22Rv1 (cell line): Measurements from ENCODE around the gene TLNRD1.

Experiments
- ZFX ChIP-seq: fragments of 450-650 bp; IDR thresholded peaks from 2 replicates; pipeline ENCODE4 v1.6.1; 2017; ENCODE audit warnings: antibody characterized with exemption, borderline replicate concordance
- TF ChIP-seq, protein P1 (sequence below): fragments of 450-650 bp; IDR thresholded peaks from 2 replicates; pipeline ENCODE4 v1.5.1; 2017; ENCODE audit warnings: mild to moderate bottlenecking

DNA sequence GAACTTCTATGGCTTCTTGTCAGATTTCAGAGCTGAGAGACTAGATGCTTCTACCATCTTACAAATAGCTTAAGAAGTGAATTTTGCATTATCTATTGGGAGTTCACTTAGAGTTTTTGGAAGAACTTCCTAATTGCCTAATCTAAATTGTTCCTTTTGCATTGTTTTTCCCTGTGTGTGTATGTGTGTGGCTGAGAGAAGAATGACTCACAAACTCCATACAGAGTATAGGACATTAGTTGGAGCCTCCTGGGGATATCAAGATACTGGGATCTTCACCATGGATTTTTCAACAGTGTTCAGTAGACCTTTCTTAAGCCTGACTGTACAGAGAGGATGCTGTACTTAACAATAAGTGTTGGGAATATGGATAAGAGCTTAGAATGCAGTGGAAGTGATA, 10.9 kb downstream of the TLNRD1 start:
- TF ChIP-seq, protein P1, sequence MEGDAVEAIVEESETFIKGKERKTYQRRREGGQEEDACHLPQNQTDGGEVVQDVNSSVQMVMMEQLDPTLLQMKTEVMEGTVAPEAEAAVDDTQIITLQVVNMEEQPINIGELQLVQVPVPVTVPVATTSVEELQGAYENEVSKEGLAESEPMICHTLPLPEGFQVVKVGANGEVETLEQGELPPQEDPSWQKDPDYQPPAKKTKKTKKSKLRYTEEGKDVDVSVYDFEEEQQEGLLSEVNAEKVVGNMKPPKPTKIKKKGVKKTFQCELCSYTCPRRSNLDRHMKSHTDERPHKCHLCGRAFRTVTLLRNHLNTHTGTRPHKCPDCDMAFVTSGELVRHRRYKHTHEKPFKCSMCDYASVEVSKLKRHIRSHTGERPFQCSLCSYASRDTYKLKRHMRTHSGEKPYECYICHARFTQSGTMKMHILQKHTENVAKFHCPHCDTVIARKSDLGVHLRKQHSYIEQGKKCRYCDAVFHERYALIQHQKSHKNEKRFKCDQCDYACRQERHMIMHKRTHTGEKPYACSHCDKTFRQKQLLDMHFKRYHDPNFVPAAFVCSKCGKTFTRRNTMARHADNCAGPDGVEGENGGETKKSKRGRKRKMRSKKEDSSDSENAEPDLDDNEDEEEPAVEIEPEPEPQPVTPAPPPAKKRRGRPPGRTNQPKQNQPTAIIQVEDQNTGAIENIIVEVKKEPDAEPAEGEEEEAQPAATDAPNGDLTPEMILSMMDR, result no peak
- no peak for TF ChIP-seq ZFX
